GM12878 (cell line): ENCODE measurements around the gene SORL1. TPM values are rescaled to one million over a fixed set of nuclear protein-coding genes. Genes with fewer than 3 reads are reported as not detected.

Experiments
- ATAC-seq: fragments of 200-7000 bp; cut with Tn5 transposase; 3 replicates; pipeline ENCODE4 v1.9.1; 2020; ENCODE audit warnings: mild to moderate bottlenecking, moderate library complexity
- BruUV-seq: library from RNA; stranded (reverse); fragments of 400-500 nt; replicated peaks from 2 replicates; lab custom pipeline; 2021; lab: Mats Ljungman, UMichigan
- CTCF ChIA-PET: fragments of 300-600 bp; sonication (Branson Sonifier 250); formaldehyde crosslinking; extraction: SDS; loops from one replicate; lab custom pipeline; 2021; ENCODE audit warnings: inconsistent platforms; lab: Yijun Ruan, JAX
- POLR2A ChIA-PET: fragments of 350-600 bp; formaldehyde crosslinking; extraction: SDS; loops from one replicate; lab custom pipeline; 2021; ENCODE audit warnings: inconsistent platforms; lab: Charles Lee
- RAD21 ChIA-PET: fragments of 300-600 bp; sonication (Branson Sonifier 250); formaldehyde crosslinking; loops from one replicate; lab custom pipeline; 2023; ENCODE audit warnings: antibody characterized with exemption; ENCODE audit not compliant: unreplicated experiment; lab: Charles Lee
- SMC1A ChIA-PET: fragments of 300-600 bp; sonication (Branson Sonifier 250); formaldehyde crosslinking; loops from one replicate; lab custom pipeline; 2023; ENCODE audit not compliant: unreplicated experiment, uncharacterized antibody; lab: Charles Lee
- DNase-seq: peaks from one replicate; pipeline ENCODE4 v3.0.0-alpha.2; 2011; ENCODE audit warnings: low read depth, low spot score
- FAIRE-seq: peaks from 3 replicates; lab custom pipeline; 2011; peaks lifted over from hg19 to GRCh38; lab: Jason Lieb, UNC
- H2AFZ ChIP-seq: 2 replicates; pipeline ENCODE4 v1.6.0; 2011; ENCODE audit warnings: low read depth, low read length, control low read depth; ENCODE audit not compliant: control insufficient read depth
- H3K27ac ChIP-seq: 2 replicates; pipeline ENCODE4 v1.5.1; 2011; ENCODE audit warnings: control low read depth; ENCODE audit not compliant: control insufficient read depth, insufficient read depth
- H3K27me3 ChIP-seq, 2 experiments: replicated peaks in 1 of 2; 2 replicates each; pipeline versions ENCODE4 v1.6.0 to v1.6.1; 2011; ENCODE audit warnings: low read length in 1 of 2; ENCODE audit not compliant: control insufficient read depth in 2 of 2, insufficient read depth in 2 of 2
- H3K36me3 ChIP-seq, 2 experiments: 2 replicates each; pipeline ENCODE4 v1.5.1; 2011; ENCODE audit warnings: low read length in 1 of 2; ENCODE audit not compliant: control insufficient read depth in 2 of 2, insufficient read depth in 2 of 2
- H3K4me1 ChIP-seq: 2 replicates; pipeline ENCODE4 v1.6.1; 2011; ENCODE audit warnings: mild to moderate bottlenecking, low read length, moderate library complexity, mixed read lengths; ENCODE audit not compliant: control insufficient read depth, insufficient read depth
- H3K4me2 ChIP-seq: 2 replicates; pipeline ENCODE4 v1.6.0; 2011; ENCODE audit warnings: control low read depth; ENCODE audit not compliant: control insufficient read depth, insufficient read depth
- H3K4me3 ChIP-seq: fragments of 200-600 bp; sonication (generic); 2 replicates; pipeline ENCODE4 v1.5.1; 2016
- H3K79me2 ChIP-seq: 2 replicates; pipeline ENCODE4 v1.6.0; 2011; ENCODE audit warnings: low read length; ENCODE audit not compliant: control insufficient read depth, insufficient read depth
- H3K9ac ChIP-seq: 2 replicates; pipeline ENCODE4 v1.8.0; 2011; ENCODE audit warnings: low read length, control low read depth, mixed read lengths; ENCODE audit not compliant: control insufficient read depth, insufficient read depth
- H3K9me3 ChIP-seq: replicated peaks from 3 replicates; pipeline ENCODE4 v1.5.1; 2011; ENCODE audit warnings: mild to moderate bottlenecking, low read length; ENCODE audit not compliant: control insufficient read depth, insufficient read depth
- H4K20me1 ChIP-seq: 2 replicates; pipeline ENCODE4 v1.6.0; 2011; ENCODE audit not compliant: control insufficient read depth, insufficient read depth
- BACH1 ChIP-seq: fragments of 450-650 bp; IDR thresholded peaks from 2 replicates; pipeline ENCODE4 v1.6.1; 2017; ENCODE audit warnings: mild to moderate bottlenecking, borderline replicate concordance
- BCL3 ChIP-seq: IDR thresholded peaks from 2 replicates; pipeline ENCODE4 v1.6.1; 2011; ENCODE audit warnings: borderline replicate concordance, low read depth, mild to moderate bottlenecking, moderate library complexity, low read length; ENCODE audit not compliant: insufficient read depth, poor library complexity, severe bottlenecking
- CBX5 ChIP-seq: sonication (generic); IDR thresholded peaks from 2 replicates; pipeline ENCODE4 v1.6.1; 2016; ENCODE audit warnings: low read depth, moderate library complexity, mild to moderate bottlenecking, inconsistent platforms
- E2F4 ChIP-seq: IDR thresholded peaks from 2 replicates; pipeline ENCODE4 v1.6.1; 2012; ENCODE audit warnings: low read depth, low read length, improper control_type of control experiment
- E4F1 ChIP-seq: fragments of 450-650 bp; IDR thresholded peaks from 2 replicates; pipeline ENCODE4 v1.6.1; 2018; ENCODE audit warnings: borderline replicate concordance, mild to moderate bottlenecking; ENCODE audit not compliant: partially characterized antibody
- FOXK2 ChIP-seq: fragments of 450-650 bp; IDR thresholded peaks from 2 replicates; pipeline ENCODE4 v1.6.1; 2017; ENCODE audit warnings: mild to moderate bottlenecking, moderate library complexity
- GABPA ChIP-seq: IDR thresholded peaks from 2 replicates; pipeline ENCODE4 v1.6.1; 2014; ENCODE audit warnings: antibody characterized with exemption, low read depth, mild to moderate bottlenecking, inconsistent platforms
- IKZF2 ChIP-seq, 2 experiments: fragments of 450-650 bp; IDR thresholded peaks; 2 replicates each; pipeline ENCODE4 v1.6.1; 2017; ENCODE audit warnings: mild to moderate bottlenecking in 2 of 2, moderate library complexity in 2 of 2
- IRF3 ChIP-seq: fragments of 450-650 bp; IDR thresholded peaks from 2 replicates; pipeline ENCODE4 v1.6.1; 2014; ENCODE audit warnings: mild to moderate bottlenecking
- PAX8 ChIP-seq: fragments of 450-650 bp; IDR thresholded peaks from 2 replicates; pipeline ENCODE4 v1.6.1; 2017; ENCODE audit warnings: mild to moderate bottlenecking, moderate library complexity
- PBX3 ChIP-seq: IDR thresholded peaks from 2 replicates; pipeline ENCODE4 v1.6.1; 2011; ENCODE audit warnings: mild to moderate bottlenecking, low read depth, low read length, moderate library complexity; ENCODE audit not compliant: insufficient replicate concordance
- RCOR1 ChIP-seq: conservative IDR thresholded peaks from 2 replicates; pipeline ENCODE4 v1.6.1; 2012; ENCODE audit warnings: low read depth, low read length, improper control_type of control experiment
- SMAD5 ChIP-seq: IDR thresholded peaks from 2 replicates; pipeline ENCODE4 v1.6.1; 2016; ENCODE audit warnings: antibody characterized with exemption, low read depth
- SRF ChIP-seq, 2 experiments: IDR thresholded peaks; 2 replicates each; pipeline ENCODE4 v1.6.1; 2011; ENCODE audit warnings: low read depth in 2 of 2, low read length in 2 of 2, mild to moderate bottlenecking in 1 of 2, moderate library complexity in 1 of 2
- YY1 ChIP-seq: IDR thresholded peaks from 2 replicates; pipeline ENCODE4 v1.6.1; 2011; ENCODE audit warnings: low read depth, mild to moderate bottlenecking, low read length
- WGBS: methylation state at CpG from one replicate; pipeline ENCODE4 v1.1.6; 2016; ENCODE audit warnings: low lambda C conversion rate; ENCODE audit not compliant: insufficient replicate concordance, insufficient coverage; ENCODE audit errors: missing lambda C conversion rate; 5-methylcytosine and 5-hydroxymethylcytosine counted together
- in situ Hi-C: fragments of 300-500 bp; cut with MboI; formaldehyde crosslinking; loops from 9 replicates; pipeline ENCODE4 v1.14.3; 2018; ENCODE audit warnings: mixed read lengths
- intact Hi-C: fragments of 100-400 bp; cut with micrococcal nuclease; formaldehyde crosslinking; loops from one replicate; pipeline ENCODE4 v1.14.2; 2022; ENCODE audit not compliant: unreplicated experiment
- polyA plus RNA-seq, 11 experiments: library from polyadenylated mRNA; depleted of rRNA in 4 of 11; unstranded in 6 of 11; stranded (reverse) in 5 of 11; fragments of >200 nt; fragmentation: Nextera tagmentation in 4 of 11; fragmentation: Illumina TruSeq in 1 of 11; extraction: Ambion mirVana in 4 of 11; extraction: Trizol in 1 of 11; gene quantifications; 1 replicate in 1 of 11; 2 replicates in 10 of 11; pipeline versions ENCODE4 v1.2.1 to v1.2.3, GENCODE V29; 2011 to 2016; ENCODE audit warnings: inconsistent platforms in 2 of 11, missing spikeins in 2 of 11, low read depth in 1 of 11
- total RNA-seq, 4 experiments: library from RNA; depleted of rRNA in 3 of 4; stranded (reverse); fragments of >200 nt in 3 of 4; fragmentation: Illumina TruSeq in 1 of 4; extraction: Trizol in 1 of 4; gene quantifications; 2 replicates each; pipeline versions ENCODE4 v1.2.1 to v1.2.3, GENCODE V29; 2013 to 2021

SORL1 gene
- total and polyA plus RNA-seq, 10 of the 15 experiments (the other 5 are each of a cell fraction or from before 2014, with no cell fraction given), result 20.2 to 107 (median 59.9) TPM

- Histone ChIP-seq H3K9ac (peak overlapping the region; percentile 72), H3K36me3 (peaks cover 3 to 8% of the 10 kb centered on the region in 2 experiments; a peak in 3 of 4 replicates), H4K20me1 (no peaks in the 10 kb centered on the region), H3K27me3 (no peaks in the 10 kb centered on the region), H3K4me1 (peaks cover 91% of the 10 kb centered on the region), H3K4me3 (peak overlapping the region; percentile 57; the same call in 1 of the 2 replicates), H3K9me3 (no peaks in the 10 kb centered on the region), H3K79me2 (peaks cover 94% of the 10 kb centered on the region), H3K4me2 (peak overlapping the region; percentile 50), H2AFZ (no peak overlapping the region), H3K27ac (peak overlapping the region; percentile 83)
- intact Hi-C loops (loop anchor here (1.0 to 5.0 kb wide), 3 partner anchors 10 to 227 kb away; no protein-coding TSS in a partner anchor), in situ Hi-C loops (loop anchor here (25.0 kb wide), 1 partner anchor 1598 kb away; the partner anchor contains the start of gene HSPA8)
- no TSS peak for BruUV-seq
- ATAC-seq, result peak; percentile 64
- POLR2A ChIA-PET, result interaction anchor here (0.9 to 7.9 kb wide), 11 partner anchors 8 to 138 kb away, joined by 3 to 86 read pairs (median 6); partner anchors contain the start of genes SORL1 and SORL1-AS1
- RAD21 ChIA-PET, result interaction anchor here (0.6 to 10.9 kb wide), 12 partner anchors 9 to 133 kb away, joined by 3 to 232 read pairs (median 28); partner anchors contain the start of genes SORL1 and SORL1-AS1
- no peak for DNase-seq
- no peak for FAIRE-seq
- SMC1A ChIA-PET, result interaction anchor here (0.7 to 15.0 kb wide), 21 partner anchors 8 to 144 kb away, joined by 3 to 266 read pairs (median 4); partner anchors contain the start of genes SORL1 and SORL1-AS1
- CTCF ChIA-PET, result interaction anchor here (0.6 to 3.9 kb wide), 9 partner anchors 8 to 143 kb away, joined by 3 to 18 read pairs (median 4); partner anchors contain the start of genes SORL1 and SORL1-AS1
- 2% methylated on average over 11 of the region's 11 CpGs for WGBS
- no peak for TF ChIP-seq BACH1
- TF ChIP-seq CBX5, result 0 out of 2 replicates have a peak, but pooled peaks have one; percentile 34
- TF ChIP-seq E2F4, result no peak
- TF ChIP-seq BCL3, result no peak
- TF ChIP-seq FOXK2, result no peak
- no peak for TF ChIP-seq YY1
- peak; percentile 72 to 75 for TF ChIP-seq IKZF2 (IDR thresholded peaks at IDR 0.05)
- no peak for TF ChIP-seq E4F1
- no peak for TF ChIP-seq SRF (IDR thresholded peaks at IDR 0.05; ENCODE audit: low read depth in 2 of 2, low read length in 2 of 2)
- no peak for TF ChIP-seq RCOR1
- peak; percentile 86 for TF ChIP-seq PBX3
- no peak for TF ChIP-seq IRF3
- TF ChIP-seq SMAD5, result no peak; the same call in 1 of the 2 replicates
- no peak for TF ChIP-seq PAX8
- TF ChIP-seq GABPA, result no peak
Observed at GRCh38 chr11:121464352-121464946, 12.3 kb downstream of the SORL1 start.
